Measurements from ENCODE around the gene CBFA2T3.
A peak's percentile ranks its signal among the peaks of the same experiment; 100 is the strongest.

CBFA2T3 gene

DNA sequence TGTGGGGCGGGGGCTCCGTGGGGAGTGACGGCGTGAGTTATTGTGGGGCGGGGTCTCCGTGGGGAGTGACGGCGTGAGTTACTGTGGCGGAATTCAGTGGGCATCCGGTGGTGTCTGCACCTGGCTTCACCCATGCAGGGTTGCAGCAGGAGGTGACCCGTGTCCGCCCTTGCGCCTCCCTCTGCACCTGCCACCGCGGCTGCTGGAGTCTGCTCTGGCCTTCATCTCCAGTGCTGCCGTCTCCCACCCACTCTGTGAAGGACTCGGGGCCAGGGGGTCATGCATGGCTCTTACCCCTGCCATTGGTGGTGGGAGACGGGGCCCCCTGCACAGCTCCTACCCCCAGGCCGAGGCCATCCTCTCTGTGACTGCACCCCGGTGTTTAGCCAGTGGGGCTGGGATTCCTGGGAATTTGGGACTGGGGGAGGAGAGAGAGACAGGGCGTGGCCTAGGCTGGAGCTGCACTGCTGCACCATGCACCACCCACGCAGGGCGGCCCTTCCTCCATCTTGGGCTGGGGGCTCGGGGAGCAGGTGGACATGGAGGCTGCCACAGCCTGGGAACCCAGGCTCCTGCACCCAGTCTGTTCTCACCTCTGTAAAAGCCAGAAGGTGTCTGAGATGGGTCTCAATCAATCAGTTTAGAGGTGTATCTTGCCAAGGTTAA, 109.3 kb downstream of the CBFA2T3 start:
- FAIRE-seq, result no peak

DNA sequence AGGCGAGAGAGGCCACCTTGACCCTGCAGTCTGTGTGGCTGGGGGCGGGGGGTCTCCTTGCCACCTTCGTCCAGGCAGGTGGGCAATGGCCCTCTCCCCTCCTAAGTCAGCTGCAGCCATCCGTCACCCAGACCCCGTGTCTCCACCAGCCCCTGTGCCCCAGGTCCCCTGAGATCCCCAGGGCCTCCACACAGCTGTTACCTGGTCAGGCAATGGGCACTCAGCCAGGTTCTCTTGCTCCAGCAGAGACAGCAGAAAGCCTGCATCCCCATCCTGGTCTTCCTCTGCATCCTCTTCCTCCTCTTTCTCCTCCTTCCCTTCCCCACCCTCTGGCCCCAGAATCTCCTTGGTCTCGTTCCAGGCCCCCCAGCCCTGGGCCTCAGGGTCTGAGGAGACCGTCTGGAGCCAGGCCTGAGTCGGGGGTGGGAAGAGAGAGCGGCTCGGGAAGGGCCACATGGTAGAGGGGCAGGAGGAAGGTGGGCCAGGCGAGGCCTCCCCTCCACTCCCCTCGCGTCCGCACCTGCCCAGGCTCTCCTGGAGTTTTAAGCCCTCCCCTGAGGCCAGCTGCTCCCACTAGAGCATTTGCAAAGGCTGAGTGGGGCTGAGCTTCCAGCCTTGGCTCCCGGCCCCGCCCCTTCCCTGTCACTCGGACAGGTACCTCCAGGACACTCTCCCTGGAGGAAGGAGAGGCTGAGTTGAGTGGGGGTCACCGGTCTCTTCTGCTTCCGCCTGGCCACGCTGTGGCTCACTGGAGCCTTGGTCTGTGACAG, 110.7 kb downstream of the CBFA2T3 start, which contains the start of gene PABPN1L:
Gene PABPN1L (minus strand): TSS at position 510 of the 770 bp plus-strand sequence. CDS start 54 bp downstream, at position 456.
- FAIRE-seq, result no peak
- no peak for DNase-seq (ENCODE audit: insufficient read length, low spot score)

More for the DNA sequence above, 109.3 kb downstream of the CBFA2T3 start:
- DNase-seq (ENCODE audit: insufficient read length, low spot score), result no peak

DNA sequence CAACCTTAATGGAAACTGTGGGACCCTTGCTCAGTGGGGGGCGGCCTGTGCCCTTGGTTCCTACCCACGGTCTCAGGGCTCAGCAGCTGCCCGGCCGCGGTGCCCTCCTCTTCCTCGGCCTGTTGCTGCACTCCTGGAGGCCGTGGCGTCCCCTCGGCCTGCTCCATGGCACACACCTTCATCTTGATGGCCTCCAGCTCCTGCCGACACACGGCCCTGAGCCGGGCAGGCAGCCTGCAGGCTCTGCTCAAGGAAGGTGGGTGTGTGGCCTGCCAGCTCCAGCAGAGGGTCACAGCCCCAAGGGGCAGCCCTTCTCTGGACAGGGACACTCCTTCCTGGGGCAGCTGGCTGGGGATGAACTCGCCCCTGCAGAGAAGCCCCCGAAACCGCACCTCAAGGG, 111.3 kb downstream of the CBFA2T3 start:
- no peak for DNase-seq (ENCODE audit: insufficient read length, low spot score)
- no peak for FAIRE-seq

DNA sequence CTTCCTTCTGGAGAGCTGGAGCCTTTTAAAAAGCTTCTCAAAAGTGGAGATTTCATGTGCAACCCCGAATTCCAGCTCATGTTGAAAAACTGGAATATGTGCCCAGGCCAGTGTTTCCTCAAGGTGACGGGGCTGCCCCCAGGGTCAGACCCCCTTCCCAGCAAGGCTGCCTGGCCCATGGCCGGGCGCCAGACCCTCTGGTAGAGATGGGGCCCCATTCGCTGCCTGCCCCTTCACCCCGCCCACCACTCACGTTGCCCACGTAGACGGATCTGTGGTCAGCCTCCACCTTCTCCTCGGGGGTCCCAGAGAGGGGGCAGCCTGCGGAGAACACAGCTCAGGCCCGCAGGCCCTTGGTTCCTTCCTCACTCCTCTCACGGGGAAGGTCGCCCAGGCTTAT, 111.7 kb downstream of the CBFA2T3 start:
- DNase-seq (ENCODE audit: insufficient read length, low spot score) (no peak), FAIRE-seq (no peak)

DNA sequence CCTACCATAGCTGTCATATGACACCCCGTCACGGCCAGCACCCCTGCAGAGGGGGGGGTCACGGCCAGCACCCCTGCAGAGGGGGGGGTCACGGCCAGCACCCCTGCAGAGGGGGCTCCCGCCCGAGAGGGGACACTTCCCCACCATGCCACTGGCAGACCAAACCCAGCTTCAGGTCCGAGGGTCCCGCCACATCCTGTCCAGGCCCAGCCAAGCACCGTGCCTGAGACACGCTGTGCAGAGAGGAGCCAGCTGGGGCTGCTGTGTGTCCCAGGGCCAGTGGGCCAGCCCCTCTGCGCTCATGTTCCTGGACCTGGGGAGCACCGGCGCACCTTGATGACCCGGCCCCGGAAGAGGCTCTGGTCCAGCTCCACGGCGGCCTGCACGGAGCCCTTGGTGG, 112.5 kb downstream of the CBFA2T3 start:
- DNase-seq (ENCODE audit: insufficient read length, low spot score) (no peak), FAIRE-seq (no peak)

DNA sequence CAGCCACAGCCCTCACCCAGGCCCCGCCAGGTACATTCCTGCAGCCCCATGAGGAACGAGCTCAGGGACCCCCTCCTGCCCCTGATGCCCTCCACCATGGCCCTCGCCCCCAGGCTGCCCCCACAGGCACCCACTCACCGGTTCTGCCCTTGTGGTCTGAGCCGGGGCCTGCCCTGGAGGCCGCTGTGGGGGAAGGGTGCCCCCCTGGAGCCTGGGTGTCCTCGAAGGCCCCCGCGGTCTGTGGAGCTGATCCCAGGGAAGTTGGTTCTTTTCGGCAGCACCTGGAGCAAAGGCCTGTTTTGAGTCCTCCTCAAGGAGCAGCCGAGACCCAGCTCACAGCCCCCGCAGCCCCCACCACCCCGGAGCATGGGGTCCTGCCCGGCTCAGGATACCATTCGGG, 112.9 kb downstream of the CBFA2T3 start:
- DNase-seq (ENCODE audit: insufficient read length, low spot score) (no peak), FAIRE-seq (no peak)

DNA sequence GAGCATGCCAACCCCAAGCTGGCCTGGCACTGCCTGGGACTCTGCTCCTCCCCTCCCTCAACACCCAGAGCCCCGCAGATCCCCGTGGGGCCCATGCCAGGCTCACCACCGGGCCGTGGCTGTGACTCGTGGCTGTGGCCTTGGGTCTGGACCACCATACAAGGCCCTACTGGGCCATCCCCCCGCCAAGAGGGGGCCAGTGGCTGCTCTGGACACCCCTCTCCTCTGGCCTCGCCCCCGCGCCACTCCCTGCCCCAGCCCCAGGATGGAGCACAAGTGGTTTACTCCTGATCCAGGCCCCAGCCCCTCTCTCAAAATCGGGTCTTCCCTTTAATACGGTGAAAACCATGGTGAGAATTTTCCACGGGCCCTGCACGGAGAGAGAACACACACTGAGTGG, 113.6 kb downstream of the CBFA2T3 start:
- DNase-seq (ENCODE audit: insufficient read length, low spot score) (no peak), FAIRE-seq (no peak)

DNA sequence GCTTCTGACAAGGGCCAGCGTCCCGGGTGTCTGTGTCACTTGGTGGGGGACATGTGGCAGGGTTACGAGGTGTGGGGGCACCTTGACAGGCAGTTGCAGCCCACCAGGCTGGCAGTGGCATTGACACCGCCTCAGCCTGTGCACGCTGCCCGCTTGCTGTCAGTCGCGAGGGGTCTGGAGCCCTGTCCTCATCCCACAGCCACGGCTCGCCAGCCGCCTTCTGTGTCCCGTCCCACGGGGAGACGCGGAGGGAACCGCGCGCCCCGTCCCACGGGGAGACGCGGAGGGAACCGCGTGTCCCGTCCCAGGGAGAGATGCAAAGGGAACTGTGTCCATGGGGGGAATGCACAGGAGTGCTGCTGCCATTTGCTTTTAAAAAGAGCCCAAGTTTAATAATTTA, 114.0 kb downstream of the CBFA2T3 start:
- no peak for DNase-seq (ENCODE audit: insufficient read length, low spot score)
- no peak for FAIRE-seq

DNA sequence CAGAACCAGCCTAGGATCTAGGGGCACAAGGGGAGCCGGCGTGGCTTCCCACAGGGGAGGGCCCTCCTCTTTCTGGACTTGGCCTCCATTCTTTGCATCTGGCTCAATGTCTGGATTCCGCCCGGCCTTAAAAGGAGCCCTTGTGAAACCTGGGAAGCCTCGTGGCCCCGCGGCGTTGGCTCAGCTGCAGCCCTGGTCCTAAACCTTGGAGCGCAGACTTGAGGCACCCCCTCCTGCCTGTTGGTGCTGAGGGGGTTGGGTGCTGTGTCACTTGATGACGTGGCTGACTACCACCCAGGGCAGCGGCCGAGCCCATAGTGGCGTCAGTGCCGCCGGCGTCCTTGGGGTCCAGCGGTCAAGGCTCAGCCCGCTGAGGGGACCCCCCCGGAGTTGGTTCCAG, 115.6 kb downstream of the CBFA2T3 start:
- FAIRE-seq (no peak), DNase-seq (ENCODE audit: insufficient read length, low spot score) (no peak)

DNA sequence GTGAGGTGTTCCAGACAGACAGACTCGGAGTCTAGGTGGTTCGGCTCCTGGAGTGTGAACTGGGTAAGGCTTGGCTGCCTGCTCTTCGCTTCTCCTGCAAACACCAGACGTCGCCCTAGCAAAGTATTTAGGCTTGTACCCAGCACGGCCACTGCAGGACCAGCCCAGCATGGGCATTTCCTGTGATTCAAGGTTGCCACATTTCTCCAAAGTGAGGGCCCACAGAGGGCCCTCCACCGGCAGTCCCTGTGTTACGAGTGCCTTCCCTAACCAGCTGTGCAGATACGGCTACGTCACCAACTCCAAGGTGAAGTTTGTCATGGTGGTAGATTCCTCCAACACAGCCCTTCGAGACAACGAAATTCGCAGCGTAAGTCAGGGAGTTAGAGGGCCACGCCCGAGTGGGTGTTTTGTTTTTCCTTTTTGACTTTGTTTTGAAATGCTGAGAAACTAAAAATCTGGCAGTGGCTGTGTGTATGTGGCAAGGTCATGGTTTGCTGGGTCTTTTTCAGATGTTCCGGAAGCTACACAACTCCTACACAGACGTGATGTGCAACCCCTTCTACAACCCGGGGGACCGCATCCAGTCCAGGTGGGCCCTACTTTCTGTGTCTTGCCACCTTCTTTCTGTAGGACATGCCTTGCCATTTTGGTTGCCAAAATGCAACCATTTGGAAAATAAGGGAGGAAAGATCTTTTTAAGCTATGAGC, 117.5 kb downstream of the CBFA2T3 start:
- DNase-seq (ENCODE audit: insufficient read length, low spot score), result no peak
- no peak for FAIRE-seq

DNA sequence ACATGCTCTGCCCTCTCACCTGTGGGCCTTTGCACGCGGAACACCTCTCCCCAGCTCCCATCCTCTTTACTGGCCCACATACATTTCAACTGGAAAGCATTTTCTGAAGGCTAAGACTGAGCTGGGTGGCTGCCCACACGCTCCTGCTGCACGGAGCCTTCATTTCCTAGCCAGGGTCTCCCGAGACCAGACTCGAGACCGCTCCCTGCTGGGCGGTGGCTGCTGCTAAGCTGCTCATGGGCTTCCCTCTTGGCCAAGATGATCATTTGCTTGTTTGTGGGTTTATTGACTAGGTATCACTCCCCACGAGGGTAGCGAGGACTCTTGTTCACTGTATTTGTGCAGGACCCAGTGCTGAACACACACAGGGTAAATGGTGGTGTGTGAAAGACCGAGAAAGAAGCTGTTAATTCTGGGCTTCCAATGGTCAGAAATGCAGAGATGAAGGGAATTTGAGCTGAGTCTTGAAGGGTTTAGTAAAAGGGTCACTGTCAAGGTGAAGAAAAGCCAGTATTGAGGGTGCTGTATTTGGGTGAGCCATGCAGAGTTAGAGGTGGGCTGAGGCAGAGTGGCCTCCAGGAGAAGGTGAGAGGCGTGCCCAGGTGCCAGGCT, 119.2 kb downstream of the CBFA2T3 start:
- FAIRE-seq, result peak; percentile 60

DNA sequence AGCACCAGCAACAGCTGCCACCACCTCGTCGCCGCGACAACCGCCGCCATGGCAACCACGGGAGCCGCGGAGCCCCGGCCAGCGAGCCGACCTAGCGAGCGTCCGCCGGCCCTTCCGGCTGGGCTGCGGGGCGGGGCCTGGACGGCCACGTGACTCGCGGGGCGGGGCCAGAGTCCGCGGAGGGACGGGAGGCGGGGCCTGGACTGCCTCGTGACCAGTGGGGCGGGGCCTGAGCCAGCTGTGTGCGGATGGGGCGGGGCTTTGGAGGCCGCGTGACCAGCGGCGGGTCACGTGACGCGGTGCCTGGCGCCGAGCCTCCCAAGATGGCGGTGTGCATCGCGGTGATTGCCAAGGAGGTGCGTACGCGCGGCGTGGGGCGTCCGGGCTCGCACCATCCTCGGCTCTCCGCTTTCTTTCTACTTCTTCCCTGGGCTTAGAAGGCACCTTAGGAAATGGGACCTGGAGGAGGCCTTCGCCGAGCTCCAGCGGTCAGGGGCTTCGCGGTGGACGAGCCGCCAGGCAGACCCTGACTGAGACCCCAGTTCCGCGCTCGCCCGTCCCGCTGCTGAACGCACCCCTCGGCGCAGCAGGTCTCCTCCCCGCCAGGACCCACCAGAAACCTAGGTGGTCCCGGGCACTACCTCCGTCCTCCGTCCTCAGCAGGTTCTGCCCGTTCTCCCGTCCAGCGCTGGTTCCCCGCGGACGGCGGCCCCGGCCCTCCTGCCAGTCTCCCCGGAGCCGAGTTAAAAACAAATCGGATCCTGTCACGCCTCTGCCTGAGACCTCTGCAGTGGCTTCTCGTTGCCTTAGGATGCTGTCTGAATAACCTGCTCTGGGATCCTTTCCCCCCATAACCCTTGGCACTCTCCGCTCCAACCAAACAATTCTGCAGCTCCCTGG, 119.9 kb downstream of the CBFA2T3 start, which contains the start of the genes GALNS and TRAPPC2L:
Gene GALNS (minus strand): TSS at position 120 of the 900 bp plus-strand sequence. CDS start 70 bp downstream, at position 50.
Gene TRAPPC2L (plus strand): TSS at position 300 of the 900 bp plus-strand sequence. CDS start 24 bp downstream, at position 324.
- peak; percentile 98 for FAIRE-seq
- peak; percentile 95 for DNase-seq (ENCODE audit: insufficient read length, low spot score)

More for the DNA sequence above, 119.2 kb downstream of the CBFA2T3 start:
- peak; percentile 75 for DNase-seq (ENCODE audit: insufficient read length, low spot score)

DNA sequence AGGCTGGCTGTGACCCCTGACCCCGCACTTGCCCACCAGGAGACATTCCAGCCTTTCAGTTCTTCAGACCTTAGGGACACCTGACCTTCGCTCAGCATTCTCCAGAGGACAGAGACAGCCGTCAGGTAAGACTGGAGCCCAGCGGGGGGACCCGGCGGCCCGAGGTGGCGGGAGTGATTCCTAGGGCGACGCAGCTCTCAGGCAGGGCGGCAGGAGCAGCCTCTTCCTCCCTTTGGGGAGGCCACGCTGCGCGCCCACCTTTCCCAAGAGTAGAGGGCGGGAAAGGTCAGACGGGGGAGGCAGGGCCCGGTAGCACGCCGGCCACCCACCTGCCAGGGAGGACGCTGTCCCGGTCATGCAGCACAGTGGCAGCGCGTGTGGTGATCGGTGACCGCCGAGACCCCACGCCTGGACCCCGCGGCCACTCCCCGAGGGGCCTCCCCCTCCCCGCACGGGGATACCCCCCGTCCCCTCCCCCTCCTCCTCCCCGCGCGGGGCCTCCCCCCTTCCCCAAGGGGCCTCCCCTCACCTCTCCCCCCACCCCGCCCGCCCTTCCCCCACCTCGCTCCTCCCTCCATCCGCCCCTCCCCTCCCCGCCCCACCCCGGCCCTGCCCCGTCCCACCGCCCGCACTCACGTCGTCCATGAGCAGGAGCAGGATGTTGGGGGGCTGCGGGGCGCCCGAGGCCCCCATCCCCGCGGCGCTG, 120.7 kb downstream of the CBFA2T3 start:
- DNase-seq (ENCODE audit: insufficient read length, low spot score) (no peak), FAIRE-seq (no peak)

DNA sequence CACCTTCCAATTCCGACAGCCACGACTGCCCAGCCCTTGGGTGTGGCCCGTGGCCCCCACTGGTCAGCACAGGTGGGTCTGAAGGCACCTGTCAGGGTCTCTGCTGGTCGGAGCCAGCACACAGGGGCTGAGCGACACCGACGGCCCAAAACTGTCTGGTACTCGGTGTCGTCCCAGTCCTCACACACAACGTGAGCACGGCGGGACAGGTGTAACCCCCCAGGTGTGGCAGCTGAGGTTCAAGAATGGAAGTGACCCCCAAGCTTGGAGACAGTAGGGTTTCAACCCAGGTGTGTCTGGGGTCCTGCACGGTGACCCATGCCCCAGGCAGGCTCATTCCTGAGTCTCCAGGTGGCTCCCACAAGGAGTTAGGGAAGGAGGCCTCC, 121.3 kb downstream of the CBFA2T3 start:
- no peak for FAIRE-seq
- no peak for DNase-seq (ENCODE audit: insufficient read length, low spot score)

DNA sequence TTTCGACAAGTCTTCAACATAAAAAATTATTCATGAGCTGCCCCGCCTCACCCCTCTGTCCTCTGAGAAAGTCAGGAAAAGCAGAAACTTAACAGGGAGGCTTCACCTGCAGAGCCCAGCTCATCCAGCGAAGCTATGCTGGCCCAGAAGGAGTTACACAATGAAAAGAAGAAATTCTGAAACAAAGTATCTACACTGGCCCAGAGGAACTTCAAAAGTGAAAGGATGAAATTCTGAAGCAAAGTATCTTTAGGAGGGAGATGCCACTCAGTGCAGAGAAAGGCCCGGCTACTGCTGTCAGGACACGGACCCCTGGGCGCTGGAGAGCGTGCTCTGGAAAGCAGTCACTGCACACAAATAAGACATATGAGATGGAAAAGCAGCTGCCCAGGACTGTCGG, 121.8 kb downstream of the CBFA2T3 start:
- DNase-seq (ENCODE audit: insufficient read length, low spot score) (no peak), FAIRE-seq (no peak)

DNA sequence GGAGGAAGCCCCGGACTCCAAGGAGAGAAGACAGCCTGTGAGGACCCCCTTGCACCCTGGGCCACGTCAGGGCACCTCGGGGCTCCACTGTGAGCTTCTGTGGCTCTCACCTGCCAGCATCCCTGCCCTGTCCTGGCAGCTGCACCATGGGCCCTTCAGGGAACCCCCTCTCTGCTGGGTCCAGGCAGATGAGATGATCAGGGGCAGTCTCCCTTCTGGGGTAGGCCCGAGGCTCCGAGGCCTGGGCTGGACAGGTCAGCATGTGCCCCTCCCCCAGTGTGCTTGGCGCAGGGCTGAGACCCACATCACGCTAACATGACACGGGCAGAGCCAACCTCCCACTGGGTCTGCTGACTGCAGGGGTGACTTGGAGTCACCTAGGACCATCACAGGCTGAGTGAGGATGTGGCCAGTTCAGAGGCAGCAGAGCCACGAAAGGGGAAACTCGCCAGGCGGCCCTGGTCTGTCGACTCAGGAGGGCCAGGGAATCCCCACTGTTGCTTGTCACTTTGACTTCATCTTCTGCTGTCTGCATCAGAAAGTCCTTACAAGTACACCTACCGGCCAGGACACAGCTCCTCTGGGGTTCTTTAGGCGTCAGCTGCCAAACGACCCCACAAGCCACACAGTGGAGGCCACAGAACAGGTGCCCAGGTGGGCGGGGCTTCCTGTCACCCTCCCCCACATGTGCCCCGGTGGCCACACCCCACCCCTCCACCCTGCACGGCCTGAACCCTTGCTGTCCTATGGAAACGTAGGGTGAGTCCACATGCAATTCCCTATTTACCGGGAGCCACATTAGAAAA, 122.5 kb downstream of the CBFA2T3 start:
- DNase-seq (ENCODE audit: insufficient read length, low spot score) (no peak), FAIRE-seq (no peak)

DNA sequence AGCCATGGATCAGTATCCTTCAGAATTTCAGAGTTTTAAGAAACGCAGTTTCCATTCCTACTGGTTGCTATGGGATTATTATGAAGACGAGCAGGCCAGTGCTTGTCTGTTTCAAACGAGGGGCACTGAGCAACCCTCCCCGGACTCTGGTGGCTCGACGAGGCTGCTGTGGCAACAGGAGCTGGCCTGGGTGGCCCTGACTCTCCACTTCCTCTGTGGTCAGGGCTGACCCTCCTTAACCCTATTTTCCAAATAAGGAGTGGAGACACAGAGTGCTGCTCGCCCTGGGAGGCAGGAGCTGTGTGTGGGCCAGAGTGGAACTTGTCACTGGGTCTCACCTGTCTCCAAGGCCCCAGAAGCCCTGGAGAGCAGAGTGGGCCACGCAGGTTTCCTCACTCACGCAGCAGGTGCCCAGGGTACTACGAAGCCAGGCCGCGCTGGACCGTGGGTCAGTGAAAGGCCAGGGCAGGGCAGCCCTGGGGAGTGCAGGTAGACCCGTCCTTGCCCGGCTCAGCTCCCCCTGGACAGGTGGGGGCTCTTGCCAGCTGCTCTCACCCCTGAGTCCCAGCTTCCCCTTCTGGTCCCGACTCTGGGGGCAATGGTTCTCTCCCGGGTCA, 123.6 kb downstream of the CBFA2T3 start:
- no peak for FAIRE-seq

DNA sequence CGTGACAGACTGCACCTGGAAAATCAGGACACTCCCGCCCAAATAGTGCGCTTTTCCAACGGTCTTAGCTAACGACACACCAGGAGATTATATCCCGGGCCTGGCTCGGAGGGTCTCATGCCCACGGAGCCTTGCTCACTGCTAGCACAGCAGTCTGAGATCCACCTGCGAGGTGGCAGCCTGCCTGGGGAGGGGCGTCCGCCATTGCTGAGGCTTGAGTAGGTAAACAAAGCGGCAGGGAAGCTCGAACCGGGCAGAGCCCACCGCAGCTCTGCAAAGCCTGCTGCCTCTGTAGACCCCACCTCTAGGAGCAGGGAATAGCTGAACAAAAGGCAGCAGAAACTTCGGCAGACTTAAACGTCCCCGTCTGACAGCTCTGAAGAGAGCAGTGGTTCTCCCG, 125.4 kb downstream of the CBFA2T3 start:
- DNase-seq (ENCODE audit: insufficient read length, low spot score) (no peak), FAIRE-seq (no peak)

More for the DNA sequence above, 123.6 kb downstream of the CBFA2T3 start:
- DNase-seq (ENCODE audit: insufficient read length, low spot score), result no peak

Data from HTR-8/SVneo (cell line).